HEK293 (cell line): Measurements from ENCODE around the gene GIT1.

Source experiments
- CTCF ChIA-PET: fragments of 350-600 bp; formaldehyde crosslinking; extraction: SDS; loops from one replicate; lab custom pipeline; 2021; ENCODE audit warnings: antibody characterized with exemption; lab: Yijun Ruan, JAX
- POLR2A ChIA-PET: fragments of 300-600 bp; formaldehyde crosslinking; extraction: SDS; loops from one replicate; lab custom pipeline; 2020; ENCODE audit warnings: antibody characterized with exemption, inconsistent platforms; lab: Yijun Ruan, JAX
- H3K27ac ChIP-seq: fragments of 200-500 bp; sonication (Bioruptor generic); 2 replicates; pipeline ENCODE4 v1.5.1; 2014; ENCODE audit warnings: low read depth, low read length, control low read depth, inconsistent platforms; ENCODE audit errors: extremely low read depth
- H3K36me3 ChIP-seq, 2 experiments: fragments of 200-500 bp in 1 of 2; sonication (Bioruptor generic) in 1 of 2; 1 replicate in 1 of 2; 2 replicates in 1 of 2; pipeline ENCODE4 v1.5.1; 2014 to 2017; ENCODE audit warnings: inconsistent platforms in 2 of 2, low read length in 2 of 2; ENCODE audit not compliant: control insufficient read depth in 2 of 2, insufficient read depth in 1 of 2
- H3K4me1 ChIP-seq: fragments of 200-500 bp; sonication (Bioruptor generic); 2 replicates; pipeline ENCODE4 v1.5.1; 2014; ENCODE audit warnings: mild to moderate bottlenecking, low read length, inconsistent platforms; ENCODE audit not compliant: control insufficient read depth, insufficient read depth
- H3K4me3 ChIP-seq: 2 replicates; pipeline ENCODE4 v1.5.1; 2011; ENCODE audit warnings: low read depth, mild to moderate bottlenecking, control low read depth, low read length, moderate library complexity
- H3K9me3 ChIP-seq: fragments of 200-500 bp; sonication (Bioruptor generic); 2 replicates; pipeline ENCODE4 v1.5.1; 2014; ENCODE audit warnings: low read depth, low read length, inconsistent platforms; ENCODE audit not compliant: control insufficient read depth, insufficient read depth
- KLF10 ChIP-seq: fragments of 450-650 bp; IDR thresholded peaks from 2 replicates; pipeline ENCODE4 v1.5.1; 2018; ENCODE audit warnings: missing biosample characterization, mild to moderate bottlenecking, missing genetic modification characterization
- KLF7 ChIP-seq: fragments of 450-650 bp; formaldehyde crosslinking; IDR thresholded peaks from 2 replicates; pipeline ENCODE4 v1.5.1; 2016; ENCODE audit warnings: missing biosample characterization, missing genetic modification characterization, borderline replicate concordance
- SCRT2 ChIP-seq: fragments of 450-650 bp; formaldehyde crosslinking; IDR thresholded peaks from 2 replicates; pipeline ENCODE4 v1.5.1; 2016; ENCODE audit warnings: missing biosample characterization, missing genetic modification characterization
- ZBTB7A ChIP-seq: fragments of 450-650 bp; formaldehyde crosslinking; IDR thresholded peaks from 2 replicates; pipeline ENCODE4 v1.5.1; 2016; ENCODE audit warnings: low read depth, missing biosample characterization, missing genetic modification characterization
- ZEB2 ChIP-seq: fragments of 450-650 bp; formaldehyde crosslinking; IDR thresholded peaks from 2 replicates; pipeline ENCODE4 v1.5.1; 2016; ENCODE audit warnings: missing biosample characterization, missing genetic modification characterization
- ZFHX2 ChIP-seq: fragments of 450-650 bp; formaldehyde crosslinking; conservative IDR thresholded peaks from 2 replicates; pipeline ENCODE4 v1.5.1; 2016; ENCODE audit warnings: missing biosample characterization, missing genetic modification characterization
- ZFP3 ChIP-seq: fragments of 450-650 bp; formaldehyde crosslinking; IDR thresholded peaks from 2 replicates; pipeline ENCODE4 v1.5.1; 2016; ENCODE audit warnings: low read depth, missing biosample characterization, missing genetic modification characterization
- ZFP37 ChIP-seq: fragments of 450-650 bp; formaldehyde crosslinking; IDR thresholded peaks from 2 replicates; pipeline ENCODE4 v1.5.1; 2016; ENCODE audit warnings: missing biosample characterization, missing genetic modification characterization
- ZIC2 ChIP-seq: fragments of 450-650 bp; formaldehyde crosslinking; IDR thresholded peaks from 2 replicates; pipeline ENCODE4 v1.5.1; 2016; ENCODE audit warnings: missing biosample characterization, missing genetic modification characterization
- ZNF140 ChIP-seq: fragments of 450-650 bp; formaldehyde crosslinking; IDR thresholded peaks from 2 replicates; pipeline ENCODE4 v1.5.1; 2016; ENCODE audit warnings: missing biosample characterization, missing genetic modification characterization
- ZNF24 ChIP-seq: fragments of 450-650 bp; formaldehyde crosslinking; IDR thresholded peaks from 2 replicates; pipeline ENCODE4 v1.5.1; 2016; ENCODE audit warnings: missing biosample characterization, missing genetic modification characterization
- ZNF324 ChIP-seq: fragments of 450-650 bp; formaldehyde crosslinking; IDR thresholded peaks from 2 replicates; pipeline ENCODE4 v1.5.1; 2016; ENCODE audit warnings: missing biosample characterization, missing genetic modification characterization
- ZNF335 ChIP-seq: fragments of 450-650 bp; formaldehyde crosslinking; conservative IDR thresholded peaks from 2 replicates; pipeline ENCODE4 v1.5.1; 2016; ENCODE audit warnings: missing biosample characterization, missing genetic modification characterization
- ZNF350 ChIP-seq: fragments of 450-650 bp; formaldehyde crosslinking; IDR thresholded peaks from 2 replicates; pipeline ENCODE4 v1.5.0; 2017; ENCODE audit warnings: missing biosample characterization, mild to moderate bottlenecking, missing genetic modification characterization
- ZNF404 ChIP-seq: fragments of 450-650 bp; formaldehyde crosslinking; IDR thresholded peaks from 2 replicates; pipeline ENCODE4 v1.5.1; 2017; ENCODE audit warnings: missing biosample characterization, missing genetic modification characterization
- ZNF514 ChIP-seq: fragments of 450-650 bp; formaldehyde crosslinking; IDR thresholded peaks from 2 replicates; pipeline ENCODE4 v1.5.1; 2016; ENCODE audit warnings: missing biosample characterization, missing genetic modification characterization
- ZNF677 ChIP-seq: fragments of 450-650 bp; IDR thresholded peaks from 2 replicates; pipeline ENCODE4 v1.5.0; 2018; ENCODE audit warnings: missing biosample characterization, mild to moderate bottlenecking, missing genetic modification characterization, moderate library complexity
- ZSCAN30 ChIP-seq: fragments of 450-650 bp; IDR thresholded peaks from 2 replicates; pipeline ENCODE4 v1.5.1; 2018; ENCODE audit warnings: missing biosample characterization, mild to moderate bottlenecking, missing genetic modification characterization, moderate library complexity
- TF ChIP-seq, protein P1 (sequence below): fragments of 450-650 bp; formaldehyde crosslinking; IDR thresholded peaks from 2 replicates; pipeline ENCODE4 v1.5.1; 2016; ENCODE audit warnings: missing biosample characterization, missing genetic modification characterization
- TF ChIP-seq, protein P2 (sequence below): fragments of 450-650 bp; formaldehyde crosslinking; IDR thresholded peaks from 2 replicates; pipeline ENCODE4 v1.5.1; 2017; ENCODE audit warnings: missing biosample characterization, missing genetic modification characterization
- TF ChIP-seq, protein P3 (sequence below): fragments of 450-650 bp; formaldehyde crosslinking; IDR thresholded peaks from 2 replicates; pipeline ENCODE4 v1.5.1; 2016; ENCODE audit warnings: missing biosample characterization, missing genetic modification characterization, low read depth
- TF ChIP-seq, protein P4 (sequence below): fragments of 450-650 bp; formaldehyde crosslinking; IDR thresholded peaks from 2 replicates; pipeline ENCODE4 v1.5.1; 2016; ENCODE audit warnings: missing biosample characterization, missing genetic modification characterization

GIT1 gene

DNA sequence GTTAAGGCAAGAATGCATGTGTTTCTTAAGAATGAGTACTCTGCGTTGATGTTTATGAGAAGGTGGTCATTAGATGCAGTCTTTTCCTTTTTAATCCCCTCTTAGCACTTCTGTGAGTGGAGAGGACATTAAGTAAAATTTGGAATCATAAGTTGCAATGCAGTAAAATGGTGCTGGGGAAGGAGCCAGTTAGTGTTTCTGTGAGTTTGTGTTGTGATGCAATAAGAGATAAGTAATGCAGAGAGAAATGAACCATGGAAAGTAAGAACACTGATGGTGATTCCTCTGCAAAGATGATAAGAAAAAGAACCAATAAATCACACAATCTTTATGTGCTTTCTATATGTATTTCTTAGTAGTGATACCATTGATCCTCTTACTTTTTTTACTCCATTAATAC is 42.6 kb downstream of the GIT1 start (continued):
- TF ChIP-seq, protein P1, sequence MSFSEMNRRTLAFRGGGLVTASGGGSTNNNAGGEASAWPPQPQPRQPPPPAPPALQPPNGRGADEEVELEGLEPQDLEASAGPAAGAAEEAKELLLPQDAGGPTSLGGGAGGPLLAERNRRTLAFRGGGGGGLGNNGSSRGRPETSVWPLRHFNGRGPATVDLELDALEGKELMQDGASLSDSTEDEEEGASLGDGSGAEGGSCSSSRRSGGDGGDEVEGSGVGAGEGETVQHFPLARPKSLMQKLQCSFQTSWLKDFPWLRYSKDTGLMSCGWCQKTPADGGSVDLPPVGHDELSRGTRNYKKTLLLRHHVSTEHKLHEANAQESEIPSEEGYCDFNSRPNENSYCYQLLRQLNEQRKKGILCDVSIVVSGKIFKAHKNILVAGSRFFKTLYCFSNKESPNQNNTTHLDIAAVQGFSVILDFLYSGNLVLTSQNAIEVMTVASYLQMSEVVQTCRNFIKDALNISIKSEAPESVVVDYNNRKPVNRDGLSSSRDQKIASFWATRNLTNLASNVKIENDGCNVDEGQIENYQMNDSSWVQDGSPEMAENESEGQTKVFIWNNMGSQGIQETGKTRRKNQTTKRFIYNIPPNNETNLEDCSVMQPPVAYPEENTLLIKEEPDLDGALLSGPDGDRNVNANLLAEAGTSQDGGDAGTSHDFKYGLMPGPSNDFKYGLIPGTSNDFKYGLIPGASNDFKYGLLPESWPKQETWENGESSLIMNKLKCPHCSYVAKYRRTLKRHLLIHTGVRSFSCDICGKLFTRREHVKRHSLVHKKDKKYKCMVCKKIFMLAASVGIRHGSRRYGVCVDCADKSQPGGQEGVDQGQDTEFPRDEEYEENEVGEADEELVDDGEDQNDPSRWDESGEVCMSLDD (tag by site-specific recombination) = no peak
- TF ChIP-seq ZFHX2 (tag by site-specific recombination) (no peak), ZNF324 (tag by site-specific recombination) (no peak)

DNA sequence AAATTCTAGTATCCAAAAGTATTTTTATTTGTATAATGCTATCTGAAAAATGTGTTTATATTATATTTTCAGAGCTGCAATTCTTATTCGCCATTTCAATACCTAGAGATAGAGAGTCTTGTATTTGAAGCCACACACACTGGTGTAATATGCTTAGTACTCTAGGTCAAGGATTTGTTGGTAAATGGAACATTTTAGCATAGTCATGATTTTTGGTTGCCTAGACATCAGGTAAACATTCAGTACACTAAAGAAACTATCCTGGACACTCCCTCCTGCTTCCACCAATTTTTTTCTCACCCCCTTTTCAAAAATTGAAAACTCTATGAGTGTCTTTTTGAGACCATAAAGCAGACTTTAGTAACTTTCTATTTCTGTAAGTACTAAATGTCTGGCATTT is 43.4 kb downstream of the GIT1 start:
- Histone ChIP-seq H3K27ac (no peak overlapping the region), H3K4me3 (no peak overlapping the region), H3K4me1 (peaks cover 13% of the 10 kb centered on the region), H3K9me3 (no peaks in the 10 kb centered on the region), H3K36me3 (peaks cover 28 to 32% of the 10 kb centered on the region in 2 experiments)
- ChIA-PET CTCF (interaction anchor here (0.6 to 4.7 kb wide), 4 partner anchors 9 to 176 kb away, joined by 3 to 25 read pairs (median 10); no protein-coding TSS in a partner anchor), POLR2A (no interaction called here)
- TF ChIP-seq ZNF350 (tag by site-specific recombination) = no peak
- TF ChIP-seq SCRT2 (tag by site-specific recombination) = no peak
- no peak for TF ChIP-seq KLF7
- TF ChIP-seq ZNF677 = no peak
- no peak for TF ChIP-seq ZNF514
- TF ChIP-seq, protein P2, sequence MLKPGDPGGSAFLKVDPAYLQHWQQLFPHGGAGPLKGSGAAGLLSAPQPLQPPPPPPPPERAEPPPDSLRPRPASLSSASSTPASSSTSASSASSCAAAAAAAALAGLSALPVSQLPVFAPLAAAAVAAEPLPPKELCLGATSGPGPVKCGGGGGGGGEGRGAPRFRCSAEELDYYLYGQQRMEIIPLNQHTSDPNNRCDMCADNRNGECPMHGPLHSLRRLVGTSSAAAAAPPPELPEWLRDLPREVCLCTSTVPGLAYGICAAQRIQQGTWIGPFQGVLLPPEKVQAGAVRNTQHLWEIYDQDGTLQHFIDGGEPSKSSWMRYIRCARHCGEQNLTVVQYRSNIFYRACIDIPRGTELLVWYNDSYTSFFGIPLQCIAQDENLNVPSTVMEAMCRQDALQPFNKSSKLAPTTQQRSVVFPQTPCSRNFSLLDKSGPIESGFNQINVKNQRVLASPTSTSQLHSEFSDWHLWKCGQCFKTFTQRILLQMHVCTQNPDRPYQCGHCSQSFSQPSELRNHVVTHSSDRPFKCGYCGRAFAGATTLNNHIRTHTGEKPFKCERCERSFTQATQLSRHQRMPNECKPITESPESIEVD (tag by site-specific recombination) = no peak
- TF ChIP-seq ZFP3 (tag by site-specific recombination) = no peak
- TF ChIP-seq ZFP37 (tag by site-specific recombination) = no peak

DNA sequence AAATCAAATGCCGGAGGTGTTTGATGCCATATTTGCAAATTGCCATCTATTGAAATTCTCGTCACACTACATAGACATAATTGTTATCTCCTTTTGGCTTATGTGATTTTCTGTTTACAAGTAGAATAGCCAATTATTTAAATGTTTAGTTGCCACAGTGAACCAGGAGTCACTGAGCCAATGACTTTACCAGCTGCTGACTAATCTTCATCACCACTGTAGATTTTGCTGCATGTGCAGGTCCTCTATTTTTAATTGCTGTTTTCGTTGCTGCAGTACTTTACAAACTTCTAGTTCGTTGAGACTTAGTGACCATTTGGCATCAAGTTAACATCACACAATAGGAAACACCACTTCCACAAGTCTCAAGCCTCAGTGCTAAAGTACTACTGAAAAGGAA is 45.4 kb downstream of the GIT1 start:
- H3K4me3 ChIP-seq = no peak overlapping the region
- no peak overlapping the region for H3K27ac ChIP-seq
- TF ChIP-seq ZNF404 (tag by site-specific recombination) = no peak
- TF ChIP-seq ZIC2 (tag by site-specific recombination) = no peak
- TF ChIP-seq, protein P3, sequence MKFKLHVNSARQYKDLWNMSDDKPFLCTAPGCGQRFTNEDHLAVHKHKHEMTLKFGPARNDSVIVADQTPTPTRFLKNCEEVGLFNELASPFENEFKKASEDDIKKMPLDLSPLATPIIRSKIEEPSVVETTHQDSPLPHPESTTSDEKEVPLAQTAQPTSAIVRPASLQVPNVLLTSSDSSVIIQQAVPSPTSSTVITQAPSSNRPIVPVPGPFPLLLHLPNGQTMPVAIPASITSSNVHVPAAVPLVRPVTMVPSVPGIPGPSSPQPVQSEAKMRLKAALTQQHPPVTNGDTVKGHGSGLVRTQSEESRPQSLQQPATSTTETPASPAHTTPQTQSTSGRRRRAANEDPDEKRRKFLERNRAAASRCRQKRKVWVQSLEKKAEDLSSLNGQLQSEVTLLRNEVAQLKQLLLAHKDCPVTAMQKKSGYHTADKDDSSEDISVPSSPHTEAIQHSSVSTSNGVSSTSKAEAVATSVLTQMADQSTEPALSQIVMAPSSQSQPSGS (tag by site-specific recombination) = no peak
- TF ChIP-seq ZNF24 (tag by site-specific recombination) = no peak
- no peak for TF ChIP-seq KLF10 (tag by site-specific recombination)
- no peak for TF ChIP-seq ZEB2
- TF ChIP-seq ZSCAN30 (tag by site-specific recombination) = no peak
- TF ChIP-seq ZBTB7A = no peak
- TF ChIP-seq ZNF140 (tag by site-specific recombination) = no peak
- TF ChIP-seq, protein P4, sequence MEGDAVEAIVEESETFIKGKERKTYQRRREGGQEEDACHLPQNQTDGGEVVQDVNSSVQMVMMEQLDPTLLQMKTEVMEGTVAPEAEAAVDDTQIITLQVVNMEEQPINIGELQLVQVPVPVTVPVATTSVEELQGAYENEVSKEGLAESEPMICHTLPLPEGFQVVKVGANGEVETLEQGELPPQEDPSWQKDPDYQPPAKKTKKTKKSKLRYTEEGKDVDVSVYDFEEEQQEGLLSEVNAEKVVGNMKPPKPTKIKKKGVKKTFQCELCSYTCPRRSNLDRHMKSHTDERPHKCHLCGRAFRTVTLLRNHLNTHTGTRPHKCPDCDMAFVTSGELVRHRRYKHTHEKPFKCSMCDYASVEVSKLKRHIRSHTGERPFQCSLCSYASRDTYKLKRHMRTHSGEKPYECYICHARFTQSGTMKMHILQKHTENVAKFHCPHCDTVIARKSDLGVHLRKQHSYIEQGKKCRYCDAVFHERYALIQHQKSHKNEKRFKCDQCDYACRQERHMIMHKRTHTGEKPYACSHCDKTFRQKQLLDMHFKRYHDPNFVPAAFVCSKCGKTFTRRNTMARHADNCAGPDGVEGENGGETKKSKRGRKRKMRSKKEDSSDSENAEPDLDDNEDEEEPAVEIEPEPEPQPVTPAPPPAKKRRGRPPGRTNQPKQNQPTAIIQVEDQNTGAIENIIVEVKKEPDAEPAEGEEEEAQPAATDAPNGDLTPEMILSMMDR (tag by site-specific recombination) = no peak
- TF ChIP-seq ZNF335 (tag by site-specific recombination) = no peak
- H3K36me3 ChIP-seq = peaks cover 42% of the 10 kb centered on the region in 2 experiments
- peaks cover 4% of the 10 kb centered on the region for H3K4me1 ChIP-seq
- ChIA-PET CTCF (interaction anchor here (0.6 to 4.7 kb wide), 6 partner anchors 10 to 420 kb away, joined by 3 to 25 read pairs (median 3); no protein-coding TSS in a partner anchor), POLR2A (no interaction called here)
- H3K9me3 ChIP-seq = no peaks in the 10 kb centered on the region
